HEK293 (cell line): ENCODE measurements around the gene OTOP3.
A peak's percentile ranks its signal among the peaks of the same experiment; 100 is the strongest.

Source experiments
- GLIS1 ChIP-seq: fragments of 450-650 bp; formaldehyde crosslinking; IDR thresholded peaks from 2 replicates; pipeline ENCODE4 v1.5.1; 2016; ENCODE audit warnings: missing biosample characterization, missing genetic modification characterization
- KLF1 ChIP-seq: fragments of 450-650 bp; formaldehyde crosslinking; IDR thresholded peaks from 2 replicates; pipeline ENCODE4 v1.5.1; 2016; ENCODE audit warnings: missing biosample characterization, missing genetic modification characterization
- KLF7 ChIP-seq: fragments of 450-650 bp; formaldehyde crosslinking; IDR thresholded peaks from 2 replicates; pipeline ENCODE4 v1.5.1; 2016; ENCODE audit warnings: missing biosample characterization, missing genetic modification characterization, borderline replicate concordance
- KLF9 ChIP-seq: fragments of 450-650 bp; formaldehyde crosslinking; IDR thresholded peaks from 2 replicates; pipeline ENCODE4 v1.5.1; 2016; ENCODE audit warnings: missing biosample characterization, missing genetic modification characterization, low read depth
- MEIS1 ChIP-seq: sonication (generic); formaldehyde crosslinking; IDR thresholded peaks from 2 replicates; pipeline ENCODE4 v1.8.1; 2022; ENCODE audit warnings: missing genetic modification reagents, mild to moderate bottlenecking, borderline replicate concordance
- ZBTB20 ChIP-seq: fragments of 450-650 bp; formaldehyde crosslinking; IDR thresholded peaks from 2 replicates; pipeline ENCODE4 v1.5.1; 2016; ENCODE audit warnings: missing biosample characterization, missing genetic modification characterization
- ZBTB48 ChIP-seq: fragments of 450-650 bp; formaldehyde crosslinking; IDR thresholded peaks from 2 replicates; pipeline ENCODE4 v1.5.1; 2016; ENCODE audit warnings: missing biosample characterization, missing genetic modification characterization
- ZBTB8A ChIP-seq: fragments of 450-650 bp; formaldehyde crosslinking; IDR thresholded peaks from 2 replicates; pipeline ENCODE4 v1.5.1; 2016; ENCODE audit warnings: missing biosample characterization, missing genetic modification characterization
- ZFP3 ChIP-seq: fragments of 450-650 bp; formaldehyde crosslinking; IDR thresholded peaks from 2 replicates; pipeline ENCODE4 v1.5.1; 2016; ENCODE audit warnings: low read depth, missing biosample characterization, missing genetic modification characterization
- ZNF112 ChIP-seq: fragments of 450-650 bp; formaldehyde crosslinking; IDR thresholded peaks from 2 replicates; pipeline ENCODE4 v1.5.0; 2017; ENCODE audit warnings: missing biosample characterization, missing genetic modification characterization
- ZNF140 ChIP-seq: fragments of 450-650 bp; formaldehyde crosslinking; IDR thresholded peaks from 2 replicates; pipeline ENCODE4 v1.5.1; 2016; ENCODE audit warnings: missing biosample characterization, missing genetic modification characterization
- ZNF202 ChIP-seq: fragments of 450-650 bp; formaldehyde crosslinking; IDR thresholded peaks from 2 replicates; pipeline ENCODE4 v1.5.1; 2016; ENCODE audit warnings: missing biosample characterization, missing genetic modification characterization, borderline replicate concordance
- ZNF248 ChIP-seq: fragments of 450-650 bp; formaldehyde crosslinking; IDR thresholded peaks from 2 replicates; pipeline ENCODE4 v1.5.1; 2017; ENCODE audit warnings: missing biosample characterization, missing genetic modification characterization
- ZNF585B ChIP-seq: fragments of 450-650 bp; formaldehyde crosslinking; IDR thresholded peaks from 2 replicates; pipeline ENCODE4 v1.5.1; 2016; ENCODE audit warnings: missing biosample characterization, missing genetic modification characterization
- ZNF707 ChIP-seq: fragments of 450-650 bp; formaldehyde crosslinking; IDR thresholded peaks from 2 replicates; pipeline ENCODE4 v1.5.1; 2016; ENCODE audit warnings: missing biosample characterization, missing genetic modification characterization
- ZNF76 ChIP-seq: fragments of 450-650 bp; formaldehyde crosslinking; IDR thresholded peaks from 2 replicates; pipeline ENCODE4; 2016; ENCODE audit warnings: low read depth, missing biosample characterization, missing genetic modification characterization, borderline replicate concordance
- ZNF768 ChIP-seq: fragments of 450-650 bp; formaldehyde crosslinking; IDR thresholded peaks from 2 replicates; pipeline ENCODE4 v1.5.1; 2018; ENCODE audit warnings: missing biosample characterization, mild to moderate bottlenecking, missing genetic modification characterization
- ZNF776 ChIP-seq: fragments of 450-650 bp; formaldehyde crosslinking; IDR thresholded peaks from 2 replicates; pipeline ENCODE4 v1.5.0; 2017; ENCODE audit warnings: missing biosample characterization, missing genetic modification characterization, borderline replicate concordance
- ZNF791 ChIP-seq: fragments of 450-650 bp; formaldehyde crosslinking; IDR thresholded peaks from 2 replicates; pipeline ENCODE4 v1.5.1; 2016; ENCODE audit warnings: missing biosample characterization, missing genetic modification characterization
- ZNF837 ChIP-seq: fragments of 450-650 bp; formaldehyde crosslinking; IDR thresholded peaks from 2 replicates; pipeline ENCODE4 v1.5.1; 2016; ENCODE audit warnings: missing biosample characterization, missing genetic modification characterization
- ZXDB ChIP-seq: fragments of 450-650 bp; formaldehyde crosslinking; IDR thresholded peaks from 2 replicates; pipeline ENCODE4 v1.5.1; 2016; ENCODE audit warnings: missing biosample characterization, missing genetic modification characterization
- TF ChIP-seq, protein P1 (sequence below): fragments of 450-650 bp; formaldehyde crosslinking; IDR thresholded peaks from 2 replicates; pipeline ENCODE4 v1.5.1; 2017; ENCODE audit warnings: missing biosample characterization, missing genetic modification characterization
- TF ChIP-seq, protein P2 (sequence below): fragments of 450-650 bp; formaldehyde crosslinking; IDR thresholded peaks from 2 replicates; pipeline ENCODE4 v1.5.1; 2016; ENCODE audit warnings: missing biosample characterization, missing genetic modification characterization
- TF ChIP-seq, protein P3 (sequence below): fragments of 450-650 bp; formaldehyde crosslinking; optimal IDR thresholded peaks from 2 replicates; pipeline ENCODE3; 2016; ENCODE audit warnings: missing biosample characterization, mild to moderate bottlenecking, missing genetic modification characterization

The OTOP3 gene

DNA sequence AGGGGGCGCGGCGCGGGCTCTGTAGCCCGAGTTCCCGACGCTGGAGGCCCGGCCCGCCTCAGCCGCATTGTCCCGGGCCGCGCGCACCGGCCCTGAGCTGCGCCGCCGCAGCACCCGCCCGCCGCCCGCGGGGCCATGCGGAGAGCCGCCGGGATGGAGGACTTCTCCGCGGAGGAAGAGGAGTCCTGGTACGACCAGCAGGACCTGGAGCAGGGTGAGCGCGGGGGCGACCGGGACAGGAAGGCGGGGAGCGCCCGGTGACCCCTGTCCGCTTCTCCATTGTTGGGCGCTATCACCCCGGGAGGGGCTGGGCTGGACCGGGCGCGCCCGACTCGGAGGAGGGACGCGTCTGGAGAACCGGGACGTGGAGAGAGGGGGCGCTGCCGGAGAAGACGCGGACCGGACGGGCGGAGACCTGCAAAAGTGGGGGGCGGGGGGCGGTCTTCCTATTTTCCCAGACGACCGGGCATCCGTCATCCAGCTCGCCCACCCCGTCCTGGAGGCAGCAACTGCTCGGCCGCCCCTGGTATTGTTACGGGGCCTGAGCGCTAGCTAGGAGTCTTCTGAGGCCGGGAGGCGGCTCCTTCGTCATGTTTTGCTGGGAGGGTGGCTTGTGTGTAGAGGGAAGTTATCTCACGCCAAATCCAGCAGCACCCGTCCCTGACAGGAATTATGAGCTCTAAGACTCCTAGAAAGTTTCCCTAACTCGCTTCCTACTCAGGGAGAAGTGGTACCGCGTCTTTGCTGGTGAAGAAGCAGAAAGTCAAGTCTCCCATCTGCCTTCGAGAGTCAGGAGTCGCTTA is 52.4 kb downstream of the OTOP3 start (continued):
- TF ChIP-seq, protein P1, sequence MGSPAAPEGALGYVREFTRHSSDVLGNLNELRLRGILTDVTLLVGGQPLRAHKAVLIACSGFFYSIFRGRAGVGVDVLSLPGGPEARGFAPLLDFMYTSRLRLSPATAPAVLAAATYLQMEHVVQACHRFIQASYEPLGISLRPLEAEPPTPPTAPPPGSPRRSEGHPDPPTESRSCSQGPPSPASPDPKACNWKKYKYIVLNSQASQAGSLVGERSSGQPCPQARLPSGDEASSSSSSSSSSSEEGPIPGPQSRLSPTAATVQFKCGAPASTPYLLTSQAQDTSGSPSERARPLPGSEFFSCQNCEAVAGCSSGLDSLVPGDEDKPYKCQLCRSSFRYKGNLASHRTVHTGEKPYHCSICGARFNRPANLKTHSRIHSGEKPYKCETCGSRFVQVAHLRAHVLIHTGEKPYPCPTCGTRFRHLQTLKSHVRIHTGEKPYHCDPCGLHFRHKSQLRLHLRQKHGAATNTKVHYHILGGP (tag by site-specific recombination), result no peak
- TF ChIP-seq ZNF707 (tag by site-specific recombination) (no peak), ZNF768 (no peak), ZFP3 (tag by site-specific recombination) (peak; percentile 42), ZBTB48 (0 out of 2 replicates have a peak, but pooled peaks have one; percentile 9), ZNF837 (tag by site-specific recombination) (no peak), MEIS1 (CRISPR knock-in tag) (no peak), ZNF76 (tag by site-specific recombination) (peak; percentile 67), KLF1 (tag by site-specific recombination) (peak; percentile 85), ZNF140 (tag by site-specific recombination) (no peak), ZNF776 (no peak), ZNF112 (tag by site-specific recombination) (no peak), ZNF248 (tag by site-specific recombination) (no peak), KLF9 (tag by site-specific recombination) (peak; percentile 64), ZNF202 (tag by site-specific recombination) (no peak), ZXDB (tag by site-specific recombination) (no peak; the same call in 1 of the 2 replicates), ZBTB8A (peak; percentile 95), GLIS1 (tag by site-specific recombination) (peak; percentile 14; the same call in 1 of the 2 replicates), ZNF791 (tag by site-specific recombination) (no peak), KLF7 (tag by site-specific recombination) (no peak), ZNF585B (tag by site-specific recombination) (no peak), ZBTB20 (peak; percentile 62; the same call in 1 of the 2 replicates)
- TF ChIP-seq, protein P2, sequence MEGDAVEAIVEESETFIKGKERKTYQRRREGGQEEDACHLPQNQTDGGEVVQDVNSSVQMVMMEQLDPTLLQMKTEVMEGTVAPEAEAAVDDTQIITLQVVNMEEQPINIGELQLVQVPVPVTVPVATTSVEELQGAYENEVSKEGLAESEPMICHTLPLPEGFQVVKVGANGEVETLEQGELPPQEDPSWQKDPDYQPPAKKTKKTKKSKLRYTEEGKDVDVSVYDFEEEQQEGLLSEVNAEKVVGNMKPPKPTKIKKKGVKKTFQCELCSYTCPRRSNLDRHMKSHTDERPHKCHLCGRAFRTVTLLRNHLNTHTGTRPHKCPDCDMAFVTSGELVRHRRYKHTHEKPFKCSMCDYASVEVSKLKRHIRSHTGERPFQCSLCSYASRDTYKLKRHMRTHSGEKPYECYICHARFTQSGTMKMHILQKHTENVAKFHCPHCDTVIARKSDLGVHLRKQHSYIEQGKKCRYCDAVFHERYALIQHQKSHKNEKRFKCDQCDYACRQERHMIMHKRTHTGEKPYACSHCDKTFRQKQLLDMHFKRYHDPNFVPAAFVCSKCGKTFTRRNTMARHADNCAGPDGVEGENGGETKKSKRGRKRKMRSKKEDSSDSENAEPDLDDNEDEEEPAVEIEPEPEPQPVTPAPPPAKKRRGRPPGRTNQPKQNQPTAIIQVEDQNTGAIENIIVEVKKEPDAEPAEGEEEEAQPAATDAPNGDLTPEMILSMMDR (tag by site-specific recombination), result peak; percentile 86
- TF ChIP-seq, protein P3, sequence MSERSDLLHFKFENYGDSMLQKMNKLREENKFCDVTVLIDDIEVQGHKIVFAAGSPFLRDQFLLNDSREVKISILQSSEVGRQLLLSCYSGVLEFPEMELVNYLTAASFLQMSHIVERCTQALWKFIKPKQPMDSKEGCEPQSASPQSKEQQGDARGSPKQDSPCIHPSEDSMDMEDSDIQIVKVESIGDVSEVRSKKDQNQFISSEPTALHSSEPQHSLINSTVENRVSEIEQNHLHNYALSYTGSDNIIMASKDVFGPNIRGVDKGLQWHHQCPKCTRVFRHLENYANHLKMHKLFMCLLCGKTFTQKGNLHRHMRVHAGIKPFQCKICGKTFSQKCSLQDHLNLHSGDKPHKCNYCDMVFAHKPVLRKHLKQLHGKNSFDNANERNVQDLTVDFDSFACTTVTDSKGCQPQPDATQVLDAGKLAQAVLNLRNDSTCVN (tag by site-specific recombination), result peak; percentile 89
